SK-N-MC (cell line): ENCODE measurements around the gene TRIP12.

Experiments used
- EZH2 ChIP-seq: fragments of 200-600 bp; sonication (generic); IDR thresholded peaks from one replicate; pipeline ENCODE4 v1.6.1; 2017; ENCODE audit warnings: antibody characterized with exemption
- POLR2AphosphoS5 ChIP-seq: IDR thresholded peaks from 2 replicates; pipeline ENCODE4 v1.6.1; 2012; ENCODE audit warnings: mild to moderate bottlenecking, low read depth, low read length, borderline replicate concordance

DNA sequence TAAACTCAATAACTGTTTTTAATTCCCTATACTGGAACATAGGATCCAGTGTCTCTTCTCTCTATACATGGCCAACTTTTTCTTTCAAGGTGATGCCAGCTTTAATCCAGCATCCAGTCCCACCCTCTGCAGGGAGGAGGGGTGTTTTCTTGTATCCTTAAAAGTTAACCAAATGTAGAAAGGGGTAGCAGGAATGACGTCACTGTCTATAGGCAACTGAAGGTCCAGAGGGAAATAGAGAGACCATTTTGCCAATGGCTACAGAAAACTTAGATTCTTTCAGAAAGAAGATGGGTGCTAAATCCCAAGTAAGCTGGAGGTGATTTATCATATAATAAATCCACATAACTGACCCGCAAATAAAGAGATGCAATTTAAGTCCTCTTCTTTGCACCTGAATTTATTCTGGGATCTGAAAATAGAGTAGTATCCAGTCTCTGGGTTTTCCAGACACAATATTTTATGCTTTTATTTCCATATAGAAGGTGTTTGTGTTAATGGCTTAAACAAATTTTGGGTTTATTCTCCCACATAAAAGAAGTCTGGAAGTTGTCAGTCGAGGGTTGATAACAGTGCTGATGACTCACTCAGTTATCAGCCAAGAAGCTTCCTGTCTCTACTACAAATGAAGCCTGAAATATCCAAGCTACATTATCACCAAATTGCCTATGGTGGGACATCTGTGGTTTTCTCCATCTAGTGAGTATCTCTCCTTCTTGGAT is 201.7 kb downstream of the TRIP12 start:
- TF ChIP-seq POLR2AphosphoS5: no peak
- TF ChIP-seq EZH2: no peak
